ENCODE results near the gene DCST2. TPM values are rescaled to one million over a fixed set of nuclear protein-coding genes. Genes with fewer than 3 reads are reported as not detected.

Gene DCST2
- total and polyA plus RNA-seq, 9 of the 15 experiments (the other 6 are each of a cell fraction or from before 2014, with no cell fraction given): 0.09 to 0.49 (median 0.11) TPM; not detected in 3

- TF ChIP-seq, protein P1, sequence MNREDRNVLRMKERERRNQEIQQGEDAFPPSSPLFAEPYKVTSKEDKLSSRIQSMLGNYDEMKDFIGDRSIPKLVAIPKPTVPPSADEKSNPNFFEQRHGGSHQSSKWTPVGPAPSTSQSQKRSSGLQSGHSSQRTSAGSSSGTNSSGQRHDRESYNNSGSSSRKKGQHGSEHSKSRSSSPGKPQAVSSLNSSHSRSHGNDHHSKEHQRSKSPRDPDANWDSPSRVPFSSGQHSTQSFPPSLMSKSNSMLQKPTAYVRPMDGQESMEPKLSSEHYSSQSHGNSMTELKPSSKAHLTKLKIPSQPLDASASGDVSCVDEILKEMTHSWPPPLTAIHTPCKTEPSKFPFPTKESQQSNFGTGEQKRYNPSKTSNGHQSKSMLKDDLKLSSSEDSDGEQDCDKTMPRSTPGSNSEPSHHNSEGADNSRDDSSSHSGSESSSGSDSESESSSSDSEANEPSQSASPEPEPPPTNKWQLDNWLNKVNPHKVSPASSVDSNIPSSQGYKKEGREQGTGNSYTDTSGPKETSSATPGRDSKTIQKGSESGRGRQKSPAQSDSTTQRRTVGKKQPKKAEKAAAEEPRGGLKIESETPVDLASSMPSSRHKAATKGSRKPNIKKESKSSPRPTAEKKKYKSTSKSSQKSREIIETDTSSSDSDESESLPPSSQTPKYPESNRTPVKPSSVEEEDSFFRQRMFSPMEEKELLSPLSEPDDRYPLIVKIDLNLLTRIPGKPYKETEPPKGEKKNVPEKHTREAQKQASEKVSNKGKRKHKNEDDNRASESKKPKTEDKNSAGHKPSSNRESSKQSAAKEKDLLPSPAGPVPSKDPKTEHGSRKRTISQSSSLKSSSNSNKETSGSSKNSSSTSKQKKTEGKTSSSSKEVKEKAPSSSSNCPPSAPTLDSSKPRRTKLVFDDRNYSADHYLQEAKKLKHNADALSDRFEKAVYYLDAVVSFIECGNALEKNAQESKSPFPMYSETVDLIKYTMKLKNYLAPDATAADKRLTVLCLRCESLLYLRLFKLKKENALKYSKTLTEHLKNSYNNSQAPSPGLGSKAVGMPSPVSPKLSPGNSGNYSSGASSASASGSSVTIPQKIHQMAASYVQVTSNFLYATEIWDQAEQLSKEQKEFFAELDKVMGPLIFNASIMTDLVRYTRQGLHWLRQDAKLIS (CRISPR knock-in tag; IDR thresholded peaks at IDR 0.05): peak; percentile 70; the same call in 1 of the 2 replicates
- TF ChIP-seq NRF1 (conservative IDR thresholded peaks at IDR 0.05 in 1 of 2, IDR thresholded peaks at IDR 0.05 in 1 of 2): peak; percentile 100
- peak; percentile 60 for TF ChIP-seq SPI1 (IDR thresholded peaks at IDR 0.05; ENCODE audit: borderline replicate concordance, low read depth, low read length)
- TF ChIP-seq, protein P2, sequence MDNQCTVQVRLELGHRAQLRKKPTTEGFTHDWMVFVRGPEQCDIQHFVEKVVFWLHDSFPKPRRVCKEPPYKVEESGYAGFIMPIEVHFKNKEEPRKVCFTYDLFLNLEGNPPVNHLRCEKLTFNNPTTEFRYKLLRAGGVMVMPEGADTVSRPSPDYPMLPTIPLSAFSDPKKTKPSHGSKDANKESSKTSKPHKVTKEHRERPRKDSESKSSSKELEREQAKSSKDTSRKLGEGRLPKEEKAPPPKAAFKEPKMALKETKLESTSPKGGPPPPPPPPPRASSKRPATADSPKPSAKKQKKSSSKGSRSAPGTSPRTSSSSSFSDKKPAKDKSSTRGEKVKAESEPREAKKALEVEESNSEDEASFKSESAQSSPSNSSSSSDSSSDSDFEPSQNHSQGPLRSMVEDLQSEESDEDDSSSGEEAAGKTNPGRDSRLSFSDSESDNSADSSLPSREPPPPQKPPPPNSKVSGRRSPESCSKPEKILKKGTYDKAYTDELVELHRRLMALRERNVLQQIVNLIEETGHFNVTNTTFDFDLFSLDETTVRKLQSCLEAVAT (IDR thresholded peaks at IDR 0.05): peak in 1 of 2 experiments; percentile 39; a peak in 2 of 4 replicates
- TF ChIP-seq ZSCAN32 (CRISPR knock-in tag; IDR thresholded peaks at IDR 0.05): 0 out of 2 replicates have a peak, but pooled peaks have one; percentile 16
- TF ChIP-seq TAF1 (IDR thresholded peaks at IDR 0.05; ENCODE audit: control insufficient read depth, extremely low read depth, insufficient read depth, low read length, severe bottlenecking): peak; percentile 72
- peak; percentile 78; the same call in 1 of the 2 replicates for TF ChIP-seq SREBF1 (IDR thresholded peaks at IDR 0.05; ENCODE audit: borderline replicate concordance, low read depth, low read length)
- TF ChIP-seq, protein P3, sequence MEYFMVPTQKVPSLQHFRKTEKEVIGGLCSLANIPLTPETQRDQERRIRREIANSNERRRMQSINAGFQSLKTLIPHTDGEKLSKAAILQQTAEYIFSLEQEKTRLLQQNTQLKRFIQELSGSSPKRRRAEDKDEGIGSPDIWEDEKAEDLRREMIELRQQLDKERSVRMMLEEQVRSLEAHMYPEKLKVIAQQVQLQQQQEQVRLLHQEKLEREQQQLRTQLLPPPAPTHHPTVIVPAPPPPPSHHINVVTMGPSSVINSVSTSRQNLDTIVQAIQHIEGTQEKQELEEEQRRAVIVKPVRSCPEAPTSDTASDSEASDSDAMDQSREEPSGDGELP (CRISPR knock-in tag; IDR thresholded peaks at IDR 0.05; ENCODE audit: borderline replicate concordance): peak; percentile 11; the same call in 1 of the 2 replicates
- peak in 1 of 3 experiments; percentile 38 for TF ChIP-seq YY1 (IDR thresholded peaks at IDR 0.05; ENCODE audit: borderline replicate concordance in 1 of 3, control insufficient read depth in 1 of 3, extremely low read depth in 1 of 3, insufficient read depth in 3 of 3, insufficient read length in 1 of 3, insufficient replicate concordance in 2 of 3, low read depth in 1 of 3, low read length in 2 of 3)
- peak; percentile 90; the same call in 1 of the 2 replicates for TF ChIP-seq ZBTB7A (IDR thresholded peaks at IDR 0.05; ENCODE audit: borderline replicate concordance, control insufficient read depth, low read depth, low read length)
- TF ChIP-seq FOXP1 (CRISPR knock-in tag; IDR thresholded peaks at IDR 0.05): 0 out of 2 replicates have a peak, but pooled peaks have one; percentile 7
These were observed 58.7 kb downstream of the DCST2 start (continued) for GRCh38 chr1:154974808-154975408.

Measured in K562 (cell line).